NCI-H526 treated with DMSO at 0.1 percent for 48 hours (cell line): ENCODE results near the gene METRNL.
"Not testable (repeated sequence)": the region's sequence is repeated elsewhere in the genome, so short reads cannot be mapped to it uniquely, and the experiment has no call there.

Source experiments
- DNase-seq: peaks from one replicate; lab custom pipeline; 2025; lab: John Stamatoyannopoulos, UW

The METRNL gene

GRCh38 chr17:83052241-83052564 lies 27.2 kb upstream of the METRNL start:
- DNase-seq = no peak

- DNase-seq = no peak
Measured at GRCh38 chr17:83053021-83053681, 26.3 kb upstream of the METRNL start.

GRCh38 chr17:83053739-83054451 lies 25.5 kb upstream of the METRNL start:
- no peak for DNase-seq

- no peak for DNase-seq
Measured at GRCh38 chr17:83054518-83055125, 24.8 kb upstream of the METRNL start.

- DNase-seq = not testable (repeated sequence)
Measured at GRCh38 chr17:83055176-83055575, 24.2 kb upstream of the METRNL start.

- DNase-seq = no peak
Measured at GRCh38 chr17:83055911-83056582, 23.4 kb upstream of the METRNL start.

- no peak for DNase-seq
Measured at GRCh38 chr17:83056583-83057396, 22.6 kb upstream of the METRNL start.

GRCh38 chr17:83057397-83057761 lies 22.0 kb upstream of the METRNL start:
- DNase-seq = no peak

- DNase-seq = no peak
Measured at GRCh38 chr17:83057793-83058265, 21.6 kb upstream of the METRNL start.

GRCh38 chr17:83058266-83058798 lies 21.1 kb upstream of the METRNL start:
- no peak for DNase-seq

- no peak for DNase-seq
Measured at GRCh38 chr17:83061586-83061985, 17.8 kb upstream of the METRNL start.

GRCh38 chr17:83062011-83062817 lies 17.2 kb upstream of the METRNL start:
- no peak for DNase-seq

GRCh38 chr17:83062818-83063671 lies 16.4 kb upstream of the METRNL start:
- DNase-seq = no peak

GRCh38 chr17:83064021-83064731 lies 15.2 kb upstream of the METRNL start:
- DNase-seq = no peak

- no peak for DNase-seq
Measured at GRCh38 chr17:83064732-83065659, 14.4 kb upstream of the METRNL start.

GRCh38 chr17:83065660-83066542 lies 13.5 kb upstream of the METRNL start:
- DNase-seq = no peak

- not testable (repeated sequence) for DNase-seq
Measured at GRCh38 chr17:83066543-83066890, 12.9 kb upstream of the METRNL start.
